Astrocyte (in vitro differentiated cells and primary cell): ENCODE measurements around the gene FMN1.

Experiments
- CTCF ChIP-seq: IDR thresholded peaks from 2 replicates; pipeline ENCODE4 v1.5.1; 2011; ENCODE audit warnings: low read depth, mild to moderate bottlenecking, inconsistent platforms, low read length, moderate library complexity; ENCODE audit not compliant: insufficient read depth
- EZH2 ChIP-seq: IDR thresholded peaks from 2 replicates; pipeline ENCODE4 v1.6.1; 2012; ENCODE audit warnings: mild to moderate bottlenecking, low read length, inconsistent platforms; ENCODE audit not compliant: insufficient read depth

- no peak for TF ChIP-seq CTCF
- no peak for TF ChIP-seq EZH2
These were observed 317.1 kb downstream of the FMN1 start for GRCh38 chr15:32877252-32878019.
